ENCODE results near the gene TPPP2. TPM values are rescaled to one million over a fixed set of nuclear protein-coding genes. Genes with fewer than 3 reads are reported as not detected.
A peak's percentile ranks its signal among the peaks of the same experiment; 100 is the strongest.

Gene TPPP2
- total and polyA plus RNA-seq, 9 of the 15 experiments (the other 6 are each of a cell fraction or from before 2014, with no cell fraction given), result 0.18 TPM; not detected in 8

DNA sequence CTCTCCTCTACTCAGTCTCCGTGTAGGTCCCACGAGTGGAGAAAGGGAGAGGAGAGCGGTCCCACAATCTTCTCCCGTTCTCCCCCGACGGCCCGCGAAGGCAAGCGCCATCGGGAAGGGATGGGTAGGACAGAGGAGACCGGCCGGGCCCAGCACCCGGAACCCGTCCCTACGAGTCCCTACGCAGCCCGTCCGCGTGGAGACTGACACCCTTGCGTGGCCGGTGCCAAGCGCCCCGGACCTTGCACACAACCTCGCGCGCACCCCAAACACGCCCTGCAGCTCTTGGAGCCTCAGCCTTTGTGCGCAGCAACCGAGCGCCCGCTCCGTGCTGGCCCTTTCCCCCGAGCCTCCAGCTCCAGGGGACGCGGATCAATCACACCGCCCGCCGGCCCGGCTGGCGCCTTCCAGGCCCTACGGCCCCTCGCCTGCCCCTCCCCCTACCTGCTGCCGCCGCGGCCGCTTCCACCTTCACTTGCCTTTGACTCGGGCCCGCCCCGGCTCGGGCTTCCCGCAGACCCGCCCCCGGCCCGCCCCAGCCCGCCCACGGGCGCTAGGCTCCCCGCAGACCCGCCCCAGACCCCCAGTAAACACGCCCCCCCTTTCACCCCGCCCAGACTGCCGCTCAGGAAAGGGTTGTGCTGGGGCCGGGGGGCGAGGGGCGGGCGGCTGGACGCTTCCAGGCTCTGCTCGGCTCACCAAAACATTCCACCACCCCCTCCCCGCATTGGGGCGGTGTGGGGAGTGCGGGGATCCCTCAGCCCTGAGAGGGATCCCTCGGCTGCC lies 5.2 kb upstream of the TPPP2 start, which contains the start of gene NDRG2 (continued):
- TF ChIP-seq, protein P1, sequence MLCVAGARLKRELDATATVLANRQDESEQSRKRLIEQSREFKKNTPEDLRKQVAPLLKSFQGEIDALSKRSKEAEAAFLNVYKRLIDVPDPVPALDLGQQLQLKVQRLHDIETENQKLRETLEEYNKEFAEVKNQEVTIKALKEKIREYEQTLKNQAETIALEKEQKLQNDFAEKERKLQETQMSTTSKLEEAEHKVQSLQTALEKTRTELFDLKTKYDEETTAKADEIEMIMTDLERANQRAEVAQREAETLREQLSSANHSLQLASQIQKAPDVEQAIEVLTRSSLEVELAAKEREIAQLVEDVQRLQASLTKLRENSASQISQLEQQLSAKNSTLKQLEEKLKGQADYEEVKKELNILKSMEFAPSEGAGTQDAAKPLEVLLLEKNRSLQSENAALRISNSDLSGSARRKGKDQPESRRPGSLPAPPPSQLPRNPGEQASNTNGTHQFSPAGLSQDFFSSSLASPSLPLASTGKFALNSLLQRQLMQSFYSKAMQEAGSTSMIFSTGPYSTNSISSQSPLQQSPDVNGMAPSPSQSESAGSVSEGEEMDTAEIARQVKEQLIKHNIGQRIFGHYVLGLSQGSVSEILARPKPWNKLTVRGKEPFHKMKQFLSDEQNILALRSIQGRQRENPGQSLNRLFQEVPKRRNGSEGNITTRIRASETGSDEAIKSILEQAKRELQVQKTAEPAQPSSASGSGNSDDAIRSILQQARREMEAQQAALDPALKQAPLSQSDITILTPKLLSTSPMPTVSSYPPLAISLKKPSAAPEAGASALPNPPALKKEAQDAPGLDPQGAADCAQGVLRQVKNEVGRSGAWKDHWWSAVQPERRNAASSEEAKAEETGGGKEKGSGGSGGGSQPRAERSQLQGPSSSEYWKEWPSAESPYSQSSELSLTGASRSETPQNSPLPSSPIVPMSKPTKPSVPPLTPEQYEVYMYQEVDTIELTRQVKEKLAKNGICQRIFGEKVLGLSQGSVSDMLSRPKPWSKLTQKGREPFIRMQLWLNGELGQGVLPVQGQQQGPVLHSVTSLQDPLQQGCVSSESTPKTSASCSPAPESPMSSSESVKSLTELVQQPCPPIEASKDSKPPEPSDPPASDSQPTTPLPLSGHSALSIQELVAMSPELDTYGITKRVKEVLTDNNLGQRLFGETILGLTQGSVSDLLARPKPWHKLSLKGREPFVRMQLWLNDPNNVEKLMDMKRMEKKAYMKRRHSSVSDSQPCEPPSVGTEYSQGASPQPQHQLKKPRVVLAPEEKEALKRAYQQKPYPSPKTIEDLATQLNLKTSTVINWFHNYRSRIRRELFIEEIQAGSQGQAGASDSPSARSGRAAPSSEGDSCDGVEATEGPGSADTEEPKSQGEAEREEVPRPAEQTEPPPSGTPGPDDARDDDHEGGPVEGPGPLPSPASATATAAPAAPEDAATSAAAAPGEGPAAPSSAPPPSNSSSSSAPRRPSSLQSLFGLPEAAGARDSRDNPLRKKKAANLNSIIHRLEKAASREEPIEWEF (CRISPR knock-in tag; IDR thresholded peaks at IDR 0.05), result no peak
- TF ChIP-seq, protein P2, sequence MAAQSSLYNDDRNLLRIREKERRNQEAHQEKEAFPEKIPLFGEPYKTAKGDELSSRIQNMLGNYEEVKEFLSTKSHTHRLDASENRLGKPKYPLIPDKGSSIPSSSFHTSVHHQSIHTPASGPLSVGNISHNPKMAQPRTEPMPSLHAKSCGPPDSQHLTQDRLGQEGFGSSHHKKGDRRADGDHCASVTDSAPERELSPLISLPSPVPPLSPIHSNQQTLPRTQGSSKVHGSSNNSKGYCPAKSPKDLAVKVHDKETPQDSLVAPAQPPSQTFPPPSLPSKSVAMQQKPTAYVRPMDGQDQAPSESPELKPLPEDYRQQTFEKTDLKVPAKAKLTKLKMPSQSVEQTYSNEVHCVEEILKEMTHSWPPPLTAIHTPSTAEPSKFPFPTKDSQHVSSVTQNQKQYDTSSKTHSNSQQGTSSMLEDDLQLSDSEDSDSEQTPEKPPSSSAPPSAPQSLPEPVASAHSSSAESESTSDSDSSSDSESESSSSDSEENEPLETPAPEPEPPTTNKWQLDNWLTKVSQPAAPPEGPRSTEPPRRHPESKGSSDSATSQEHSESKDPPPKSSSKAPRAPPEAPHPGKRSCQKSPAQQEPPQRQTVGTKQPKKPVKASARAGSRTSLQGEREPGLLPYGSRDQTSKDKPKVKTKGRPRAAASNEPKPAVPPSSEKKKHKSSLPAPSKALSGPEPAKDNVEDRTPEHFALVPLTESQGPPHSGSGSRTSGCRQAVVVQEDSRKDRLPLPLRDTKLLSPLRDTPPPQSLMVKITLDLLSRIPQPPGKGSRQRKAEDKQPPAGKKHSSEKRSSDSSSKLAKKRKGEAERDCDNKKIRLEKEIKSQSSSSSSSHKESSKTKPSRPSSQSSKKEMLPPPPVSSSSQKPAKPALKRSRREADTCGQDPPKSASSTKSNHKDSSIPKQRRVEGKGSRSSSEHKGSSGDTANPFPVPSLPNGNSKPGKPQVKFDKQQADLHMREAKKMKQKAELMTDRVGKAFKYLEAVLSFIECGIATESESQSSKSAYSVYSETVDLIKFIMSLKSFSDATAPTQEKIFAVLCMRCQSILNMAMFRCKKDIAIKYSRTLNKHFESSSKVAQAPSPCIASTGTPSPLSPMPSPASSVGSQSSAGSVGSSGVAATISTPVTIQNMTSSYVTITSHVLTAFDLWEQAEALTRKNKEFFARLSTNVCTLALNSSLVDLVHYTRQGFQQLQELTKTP (IDR thresholded peaks at IDR 0.05; ENCODE audit: low read depth in 1 of 2, partially characterized antibody in 2 of 2), result no peak
- no peak for TF ChIP-seq MCM5 (IDR thresholded peaks at IDR 0.05; ENCODE audit: low read depth)
- TF ChIP-seq IFI16 (CRISPR knock-in tag; IDR thresholded peaks at IDR 0.05), result no peak
- peak; percentile 62 for TF ChIP-seq CXXC5 (CRISPR knock-in tag; IDR thresholded peaks at IDR 0.05)
- no peak for TF ChIP-seq RAD21 (CRISPR knock-in tag; conservative IDR thresholded peaks at IDR 0.05 in 1 of 2, IDR thresholded peaks at IDR 0.05 in 1 of 2)
- no peak for TF ChIP-seq TCF15 (CRISPR knock-in tag; IDR thresholded peaks at IDR 0.05)
- TF ChIP-seq, protein P3, sequence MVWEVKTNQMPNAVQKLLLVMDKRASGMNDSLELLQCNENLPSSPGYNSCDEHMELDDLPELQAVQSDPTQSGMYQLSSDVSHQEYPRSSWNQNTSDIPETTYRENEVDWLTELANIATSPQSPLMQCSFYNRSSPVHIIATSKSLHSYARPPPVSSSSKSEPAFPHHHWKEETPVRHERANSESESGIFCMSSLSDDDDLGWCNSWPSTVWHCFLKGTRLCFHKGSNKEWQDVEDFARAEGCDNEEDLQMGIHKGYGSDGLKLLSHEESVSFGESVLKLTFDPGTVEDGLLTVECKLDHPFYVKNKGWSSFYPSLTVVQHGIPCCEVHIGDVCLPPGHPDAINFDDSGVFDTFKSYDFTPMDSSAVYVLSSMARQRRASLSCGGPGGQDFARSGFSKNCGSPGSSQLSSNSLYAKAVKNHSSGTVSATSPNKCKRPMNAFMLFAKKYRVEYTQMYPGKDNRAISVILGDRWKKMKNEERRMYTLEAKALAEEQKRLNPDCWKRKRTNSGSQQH (CRISPR knock-in tag; IDR thresholded peaks at IDR 0.05), result no peak
- no peak for TF ChIP-seq SIRT6 (IDR thresholded peaks at IDR 0.05; ENCODE audit: low read depth, low read length)
- no peak for TF ChIP-seq ZNF780A (CRISPR knock-in tag; IDR thresholded peaks at IDR 0.05)
- peak; percentile 80 for TF ChIP-seq ZFX (CRISPR knock-in tag; IDR thresholded peaks at IDR 0.05)
- TF ChIP-seq ZNF586 (CRISPR knock-in tag; conservative IDR thresholded peaks at IDR 0.05), result no peak
- TF ChIP-seq ZBTB33 (CRISPR knock-in tag; IDR thresholded peaks at IDR 0.05), result no peak

Measured in K562 (cell line).